Esophagus mucosa (tissue), 1 donor: ENCODE results near the gene IARS2. TPM values are rescaled to one million over a fixed set of nuclear protein-coding genes. Genes with fewer than 3 reads are reported as not detected.
"Not testable (repeated sequence)": the region's sequence is repeated elsewhere in the genome, so short reads cannot be mapped to it uniquely, and the experiment has no call there.

ENCODE experiments used
- ATAC-seq: fragments of 200-7000 bp; cut with Tn5 transposase; one replicate; pipeline ENCODE4 v1.9.1; 2020
- total RNA-seq: library from RNA; stranded (reverse); gene quantifications from one replicate; pipeline ENCODE4 v1.2.4, GENCODE V29; 2023
- donor health status: DM: yes; HTN: yes; CAD: no.

IARS2 gene
- total RNA-seq, 1 donor from 2014 or later = 52.9 TPM

DNA sequence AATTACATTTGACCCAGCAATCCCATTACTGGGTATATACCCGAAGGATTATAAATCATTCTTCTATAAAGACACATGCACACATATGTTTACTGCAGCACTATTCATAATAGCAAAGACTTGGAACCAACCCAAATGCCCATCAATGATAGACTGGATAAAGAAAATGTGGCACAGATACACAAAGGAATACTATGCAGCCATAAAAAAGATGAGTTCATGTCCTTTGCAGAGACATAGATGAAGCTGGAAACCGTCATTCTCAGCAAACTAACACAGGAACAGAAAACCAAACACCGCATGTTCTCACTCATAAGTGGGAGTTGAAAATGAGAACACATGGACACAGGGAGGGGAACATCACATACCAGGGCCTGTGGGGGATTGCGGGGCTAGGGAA, 76.0 kb downstream of the IARS2 start:
- not testable (repeated sequence) for ATAC-seq

DNA sequence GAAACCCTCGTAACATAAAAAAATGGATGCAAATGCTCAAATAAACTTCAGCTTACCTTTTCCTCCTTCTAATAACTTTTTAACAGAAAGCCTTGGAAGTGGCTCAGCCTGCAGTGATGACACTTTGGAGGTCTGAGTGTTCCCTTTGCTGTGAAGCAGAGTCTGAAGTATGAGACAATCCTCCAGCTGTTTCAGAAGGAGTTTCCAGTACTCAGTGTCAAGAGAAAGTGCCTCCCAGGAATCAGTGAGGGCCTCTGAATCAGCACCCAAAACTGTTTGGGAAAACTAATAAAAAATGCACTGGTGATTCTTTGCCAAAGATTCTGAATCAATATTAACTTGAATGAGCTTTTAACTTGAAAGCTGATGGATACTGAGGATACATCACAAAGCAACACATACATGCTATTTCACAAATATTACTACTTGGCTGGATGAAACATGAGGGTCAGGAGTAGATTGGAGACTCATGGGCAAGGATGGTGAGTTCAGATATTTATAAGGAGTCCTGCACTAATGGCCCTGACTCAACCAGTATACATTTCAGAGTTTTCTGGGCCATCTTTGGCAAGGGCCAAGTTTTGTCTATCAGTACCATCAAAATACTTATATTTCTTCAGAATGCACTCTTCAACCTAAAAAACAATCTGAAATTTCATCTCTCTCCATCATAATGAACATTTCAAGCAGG, 77.0 kb downstream of the IARS2 start:
- ATAC-seq = no peak

DNA sequence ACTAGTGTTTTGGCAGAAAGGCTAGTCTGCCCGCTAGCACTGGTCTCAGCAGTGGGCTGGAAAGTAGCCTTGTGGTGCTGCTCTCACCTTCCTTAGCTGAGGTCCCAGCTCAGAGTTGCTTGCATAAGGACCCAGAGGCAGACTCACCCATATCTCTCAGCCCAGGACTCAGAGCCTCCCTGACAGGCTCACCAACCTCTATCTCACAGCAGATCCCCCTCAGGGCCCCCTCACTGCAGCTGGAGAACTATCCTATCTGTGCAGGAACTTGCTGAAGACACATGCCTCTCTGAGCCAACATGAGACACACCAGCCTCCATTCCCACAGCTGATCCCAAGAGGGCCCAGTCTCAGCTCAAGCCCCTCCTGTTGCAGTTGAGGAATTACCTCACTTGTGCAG, 82.6 kb downstream of the IARS2 start:
- ATAC-seq = no peak

DNA sequence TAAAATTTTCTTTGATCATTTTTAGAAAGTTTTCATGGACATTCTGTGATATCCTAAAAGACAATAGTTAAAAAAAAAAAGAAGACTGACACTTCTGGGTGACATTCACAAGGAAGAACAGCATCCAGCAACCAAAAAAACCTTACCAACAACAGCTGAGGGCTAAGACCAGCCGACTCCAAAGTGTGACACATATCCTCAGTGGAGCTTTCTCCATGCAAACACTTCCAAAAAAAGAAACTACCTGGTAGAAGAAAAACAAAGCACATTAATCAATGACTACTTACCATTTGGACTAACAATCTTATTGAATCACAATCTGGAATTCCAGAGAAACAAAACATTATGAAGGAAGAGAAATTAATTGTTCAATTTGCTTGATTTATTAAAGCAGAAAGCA, 88.2 kb downstream of the IARS2 start:
- no peak for ATAC-seq

DNA sequence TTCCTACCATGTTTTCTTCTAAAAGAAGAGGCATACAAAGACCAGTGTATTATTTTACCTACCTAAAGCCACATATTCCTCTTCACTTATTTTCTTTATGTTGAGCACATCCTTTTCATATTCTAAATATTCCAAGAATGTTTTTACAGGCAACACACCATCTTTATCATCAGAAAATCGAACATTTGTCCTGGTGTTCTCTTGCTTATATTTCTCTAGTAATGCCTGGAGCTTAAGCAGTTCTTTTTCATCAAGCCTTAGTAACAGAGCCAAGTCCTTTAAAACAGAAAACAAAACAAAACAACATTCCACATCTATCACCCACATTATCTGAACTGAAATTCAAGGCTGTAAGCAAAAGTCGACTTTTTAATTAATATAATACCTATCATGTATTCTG, 88.7 kb downstream of the IARS2 start:
- ATAC-seq = no peak

DNA sequence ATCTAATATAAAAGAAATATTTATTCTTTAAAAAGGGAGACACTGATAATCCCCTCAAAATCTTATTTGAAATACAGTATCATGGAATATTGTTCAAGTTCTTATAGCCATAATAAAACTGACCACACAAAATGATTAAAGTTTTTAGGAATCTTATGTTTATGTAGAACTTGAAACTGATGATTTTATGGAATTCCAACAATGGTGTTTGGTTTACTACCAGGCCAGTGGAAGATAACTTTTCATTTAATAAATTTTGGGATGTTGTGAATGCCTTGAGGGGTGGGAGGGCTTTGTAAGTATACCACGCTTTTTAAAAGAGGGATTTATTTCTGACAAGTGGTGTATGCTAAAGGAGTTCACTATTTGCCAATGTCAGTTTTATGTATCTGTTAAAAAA, 90.6 kb downstream of the IARS2 start:
- no peak for ATAC-seq

DNA sequence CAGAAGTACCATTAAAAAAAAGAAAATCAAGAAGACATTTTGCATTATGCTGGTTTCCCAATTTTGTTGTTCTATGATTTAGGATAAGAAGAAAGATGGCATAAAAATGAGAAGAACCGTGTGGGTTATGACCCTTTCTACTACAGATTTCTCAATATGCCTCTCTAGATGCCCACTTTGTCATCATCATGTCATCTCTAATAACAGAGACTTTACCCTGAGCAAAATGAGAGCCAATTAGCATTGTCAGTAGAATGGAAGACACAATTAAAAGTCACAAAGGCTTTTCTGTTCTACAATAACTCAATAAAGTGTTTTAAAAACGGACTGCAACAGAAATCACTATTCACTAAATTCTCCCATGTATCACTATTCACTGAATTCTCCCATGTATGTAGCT, 92.8 kb downstream of the IARS2 start:
- ATAC-seq = no peak

DNA sequence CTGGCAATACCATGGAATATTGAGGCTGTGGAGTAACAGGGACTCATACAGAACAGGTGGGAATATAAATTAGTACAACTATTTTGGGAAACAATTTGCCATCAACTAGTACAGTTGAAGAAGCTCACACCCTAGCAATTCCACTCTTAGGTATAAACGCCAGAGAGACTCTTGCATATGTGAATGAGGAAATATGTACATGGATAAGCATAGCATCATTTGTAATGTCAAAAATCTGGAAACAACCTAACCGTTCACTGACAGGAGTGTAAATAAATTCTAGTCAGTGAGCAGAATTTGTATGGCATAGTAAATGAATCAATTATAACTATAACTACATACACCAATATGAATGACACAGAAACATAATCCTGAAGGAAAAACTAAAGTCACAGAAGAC, 94.6 kb downstream of the IARS2 start:
- no peak for ATAC-seq

DNA sequence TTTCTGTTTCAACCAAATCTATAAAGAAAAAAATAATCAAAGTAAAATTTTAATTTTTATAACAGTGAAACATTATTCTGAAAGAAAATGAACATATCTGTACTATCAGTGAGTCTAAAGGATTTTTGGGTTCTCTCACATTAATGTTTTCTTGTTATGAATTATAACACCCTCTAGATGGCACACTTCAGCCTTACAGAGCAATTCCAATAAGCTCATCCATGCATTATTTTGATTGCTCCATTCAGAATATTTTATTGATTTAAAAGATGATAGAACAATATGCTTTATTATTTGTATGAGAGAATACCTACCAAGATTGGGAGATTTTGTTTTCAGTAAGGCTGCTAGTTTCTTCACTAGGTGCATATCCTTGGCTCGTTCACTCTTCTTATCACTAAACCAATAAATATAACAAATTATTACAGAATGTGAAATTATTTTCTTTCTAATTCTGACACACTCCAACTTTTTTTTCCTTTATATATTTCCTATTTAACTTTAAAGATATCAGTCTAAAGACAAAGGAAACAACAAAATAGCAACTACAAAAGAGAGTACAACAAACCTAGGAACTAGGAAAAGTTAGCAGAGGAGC, 95.9 kb downstream of the IARS2 start:
- ATAC-seq = no peak

DNA sequence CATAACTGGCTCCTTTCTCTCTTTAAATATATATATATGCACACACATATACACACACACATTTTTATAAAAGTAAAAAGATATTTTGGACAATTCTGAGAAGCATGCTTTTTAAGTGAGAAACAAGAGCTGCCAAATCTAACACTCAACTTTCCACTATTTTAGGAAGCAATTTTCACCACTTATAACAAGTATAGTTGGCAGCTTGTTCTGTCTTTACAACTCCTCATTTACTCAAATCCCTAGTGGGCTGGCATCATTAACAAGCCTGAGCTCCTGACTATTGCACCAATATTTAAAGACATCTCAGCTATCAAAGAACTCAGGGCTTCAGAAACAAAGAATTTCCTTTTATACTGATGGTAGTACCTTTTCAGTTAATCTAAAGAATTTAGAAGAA, 101.8 kb downstream of the IARS2 start:
- no peak for ATAC-seq

Other genes with a start within 250 kb of the IARS2 start
- gene SLC30A10, start 165.6 kb upstream of the IARS2 start, total RNA-seq = 0.12 TPM
- gene EPRS1, start 47.6 kb upstream of the IARS2 start, total RNA-seq = 109 TPM
- 20.1 TPM for gene BPNT1, start 4.3 kb upstream of the IARS2 start, total RNA-seq
- gene RAB3GAP2, start 178.3 kb downstream of the IARS2 start, total RNA-seq = 25.1 TPM